Measurements from ENCODE around the gene STARD9. TPM values are rescaled to one million over a fixed set of nuclear protein-coding genes. Genes with fewer than 3 reads are reported as not detected.

The STARD9 gene
- total and polyA plus RNA-seq, 2 of the 13 experiments (the other 11 are each of a cell fraction or from before 2014, with no cell fraction given) = 5.3 to 7.5 TPM

GRCh38 chr15:42730135-42730534 lies 154.7 kb downstream of the STARD9 start (continued):
- TF ChIP-seq HNRNPL (IDR thresholded peaks at IDR 0.05; ENCODE audit: low read depth, low read length) = no peak
- no peak for TF ChIP-seq ZNF614 (CRISPR knock-in tag; IDR thresholded peaks at IDR 0.05; ENCODE audit: borderline replicate concordance)
- TF ChIP-seq, protein P1, sequence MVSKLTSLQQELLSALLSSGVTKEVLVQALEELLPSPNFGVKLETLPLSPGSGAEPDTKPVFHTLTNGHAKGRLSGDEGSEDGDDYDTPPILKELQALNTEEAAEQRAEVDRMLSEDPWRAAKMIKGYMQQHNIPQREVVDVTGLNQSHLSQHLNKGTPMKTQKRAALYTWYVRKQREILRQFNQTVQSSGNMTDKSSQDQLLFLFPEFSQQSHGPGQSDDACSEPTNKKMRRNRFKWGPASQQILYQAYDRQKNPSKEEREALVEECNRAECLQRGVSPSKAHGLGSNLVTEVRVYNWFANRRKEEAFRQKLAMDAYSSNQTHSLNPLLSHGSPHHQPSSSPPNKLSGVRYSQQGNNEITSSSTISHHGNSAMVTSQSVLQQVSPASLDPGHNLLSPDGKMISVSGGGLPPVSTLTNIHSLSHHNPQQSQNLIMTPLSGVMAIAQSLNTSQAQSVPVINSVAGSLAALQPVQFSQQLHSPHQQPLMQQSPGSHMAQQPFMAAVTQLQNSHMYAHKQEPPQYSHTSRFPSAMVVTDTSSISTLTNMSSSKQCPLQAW (CRISPR knock-in tag; IDR thresholded peaks at IDR 0.05) = no peak
- TF ChIP-seq SRY (CRISPR knock-in tag; IDR thresholded peaks at IDR 0.05) = no peak

GRCh38 chr15:42730536-42730935 lies 155.1 kb downstream of the STARD9 start:
- no TSS peak for BruUV-seq (replicated peaks)
- Histone ChIP-seq H3K27ac (ENCODE audit: extremely low read length, insufficient read depth, low read length) (no peak overlapping the region), H3K79me2 (ENCODE audit: insufficient read depth, low read length) (peaks cover 6% of the 10 kb centered on the region), H3K9ac (ENCODE audit: insufficient read depth, low read depth, low read length) (no peak overlapping the region), H3K4me2 (ENCODE audit: low read depth, low read length) (no peak overlapping the region), H3K36me3 (replicated peaks in 1 of 2; ENCODE audit: control insufficient read depth in 1 of 2, insufficient read depth in 2 of 2, low read length in 2 of 2) (peaks cover 44 to 91% of the 10 kb centered on the region in 2 experiments), H3K27me3 (ENCODE audit: control insufficient read depth in 1 of 2, insufficient read depth in 2 of 2, low read length in 2 of 2) (no peaks in the 10 kb centered on the region), H3K4me1 (ENCODE audit: insufficient read depth, low read length) (peaks cover 15% of the 10 kb centered on the region), H2AFZ (ENCODE audit: low read length) (no peak overlapping the region), H4K20me1 (ENCODE audit: insufficient read depth, low read length) (no peaks in the 10 kb centered on the region), H3K9me3 (ENCODE audit: low read length) (no peaks in the 10 kb centered on the region), H3K4me3 (replicated peaks in 1 of 3; ENCODE audit: insufficient read depth in 1 of 3, low read depth in 2 of 3, low read length in 3 of 3) (no peak overlapping the region)
- intact Hi-C loops (cut with micrococcal nuclease; ENCODE audit: unreplicated experiment) (no loop called here), in situ Hi-C loops (cut with HindIII; ENCODE audit: extremely low pct_ligation_motif_present, low pct_unique_long_range_greater_than_20kb) (no loop called here)
- WGBS (ENCODE audit: low lambda C conversion rate) = 97% methylated on average over 11 of the region's 14 CpGs
- POLR2A ChIA-PET = no interaction called here
- ATAC-seq (no peak), DNase-seq (ENCODE audit: low spot score) (no peak), FAIRE-seq (no peak)
- TF ChIP-seq AGO2 (optimal IDR thresholded peaks at IDR 0.05; ENCODE audit: low read depth, low read length) = peak; percentile 39
- 0 out of 2 replicates have a peak, but pooled peaks have one; percentile 21 for TF ChIP-seq RBFOX2 (IDR thresholded peaks at IDR 0.05; ENCODE audit: low read depth, low read length)
- no peak for TF ChIP-seq SRY (CRISPR knock-in tag; IDR thresholded peaks at IDR 0.05)
- CTCF ChIA-PET (ENCODE audit: low intra/inter-chr PET ratio, low total read pairs) = no interaction called here
